HTERT RPE-1 (cell line): ENCODE data around the gene PLEKHM3.
"Not testable (repeated sequence)": the region's sequence is repeated elsewhere in the genome, so short reads cannot be mapped to it uniquely, and the experiment has no call there.

ENCODE experiments used
- in situ Hi-C: fragments of 300-500 bp; cut with MboI; formaldehyde crosslinking; loops from 4 replicates; pipeline ENCODE4 v1.14.3; 2020; ENCODE audit warnings: low sequenced_read_pairs

PLEKHM3 gene

GRCh38 chr2:208037564-208038487, 12.5 kb upstream of the PLEKHM3 start:
- in situ Hi-C loops = no loop called here

- in situ Hi-C loops = no loop called here
Measured at GRCh38 chr2:208036357-208036756, 11.0 kb upstream of the PLEKHM3 start.

GRCh38 chr2:208034503-208035140, 9.3 kb upstream of the PLEKHM3 start:
- in situ Hi-C loops = no loop called here

- in situ Hi-C loops = no loop called here
Measured at GRCh38 chr2:208033701-208034502, 8.6 kb upstream of the PLEKHM3 start.

- in situ Hi-C loops = no loop called here
Measured at GRCh38 chr2:208031608-208032019, 6.3 kb upstream of the PLEKHM3 start.

- in situ Hi-C loops = no loop called here
Measured at GRCh38 chr2:208025814-208026184, 472 bp upstream of the PLEKHM3 start.

- in situ Hi-C loops = no loop called here
Measured at GRCh38 chr2:208024091-208024490, 1.2 kb downstream of the PLEKHM3 start.

GRCh38 chr2:208020253-208020652, 5.1 kb downstream of the PLEKHM3 start:
- in situ Hi-C loops = no loop called here

- in situ Hi-C loops = not testable (repeated sequence)
Measured at GRCh38 chr2:208018124-208018712, 7.1 kb downstream of the PLEKHM3 start.

GRCh38 chr2:208017721-208018120, 7.6 kb downstream of the PLEKHM3 start:
- in situ Hi-C loops = no loop called here

- in situ Hi-C loops = no loop called here
Measured at GRCh38 chr2:208015475-208015874, 9.9 kb downstream of the PLEKHM3 start.

GRCh38 chr2:208013285-208014178, 11.8 kb downstream of the PLEKHM3 start:
- in situ Hi-C loops = no loop called here

- in situ Hi-C loops = no loop called here
Measured at GRCh38 chr2:208012449-208012848, 12.9 kb downstream of the PLEKHM3 start.

GRCh38 chr2:208010506-208010905, 14.8 kb downstream of the PLEKHM3 start:
- in situ Hi-C loops = no loop called here

- in situ Hi-C loops = no loop called here
Measured at GRCh38 chr2:208006833-208007232, 18.5 kb downstream of the PLEKHM3 start.

- in situ Hi-C loops = no loop called here
Measured at GRCh38 chr2:208006337-208006736, 19.0 kb downstream of the PLEKHM3 start.

- in situ Hi-C loops = no loop called here
Measured at GRCh38 chr2:208001924-208002323, 23.4 kb downstream of the PLEKHM3 start.

GRCh38 chr2:208000701-208001395, 24.5 kb downstream of the PLEKHM3 start:
- in situ Hi-C loops = no loop called here

- in situ Hi-C loops = no loop called here
Measured at GRCh38 chr2:207996848-207997247, 28.5 kb downstream of the PLEKHM3 start.
